ENCODE data around the gene HMGCS2.
"Not testable (repeated sequence)": the region's sequence is repeated elsewhere in the genome, so short reads cannot be mapped to it uniquely, and the experiment has no call there.

Gene HMGCS2

DNA sequence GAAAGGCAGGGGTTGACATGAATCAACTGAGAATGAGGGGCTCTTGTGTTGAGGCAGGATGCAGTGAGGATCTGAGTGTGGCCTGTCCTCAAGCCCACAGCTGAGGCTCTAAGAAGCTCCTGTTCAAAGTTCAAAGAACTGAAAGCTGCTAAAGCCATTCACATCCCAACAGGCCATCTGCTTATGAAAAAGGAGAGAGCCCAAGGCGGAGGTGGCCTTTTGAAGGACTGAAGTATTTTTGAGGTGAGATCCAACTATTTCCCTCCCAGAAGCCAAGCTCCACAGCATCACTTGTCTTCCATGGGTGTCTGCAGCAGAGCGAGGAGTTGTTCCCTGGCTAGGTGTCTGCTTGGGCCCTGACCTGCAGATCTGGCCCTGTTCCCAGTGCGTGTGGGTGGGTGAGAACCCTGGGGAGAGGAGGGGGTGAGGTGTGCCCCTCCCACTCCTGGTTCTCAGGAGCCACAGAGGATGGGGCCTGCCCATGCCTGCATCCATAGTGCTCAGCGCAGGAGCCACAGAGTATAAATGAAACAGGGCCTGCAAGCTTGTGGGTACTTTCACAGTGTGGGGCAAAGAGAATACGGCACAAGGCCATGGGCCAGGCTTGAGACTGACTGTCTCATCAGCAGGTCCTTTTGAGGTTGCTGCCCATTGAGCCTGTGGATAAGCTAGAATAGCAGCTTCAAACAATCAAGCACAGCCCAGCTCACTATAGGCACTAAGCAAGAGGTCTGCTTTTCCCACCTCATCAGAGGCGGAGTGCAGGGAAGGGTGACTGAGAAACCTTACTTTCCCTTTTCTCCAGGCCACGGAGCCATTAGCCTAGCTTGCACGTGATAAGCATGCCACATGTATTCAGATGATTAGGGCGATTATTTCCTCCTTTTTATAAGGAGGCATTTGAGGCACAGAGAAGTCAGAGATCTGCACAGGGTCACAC, 26.8 kb upstream of the HMGCS2 start:
- CTCF ChIA-PET: interaction anchor here (1.2 kb wide), 1 partner anchor 14 kb away, joined by 5 read pairs; no protein-coding TSS in a partner anchor
- POLR2A ChIA-PET: no interaction called here
- TF ChIP-seq LEF1 (IDR thresholded peaks at IDR 0.05; ENCODE audit: borderline replicate concordance) (no peak), ZNF384 (IDR thresholded peaks at IDR 0.05) (no peak), FOXA1 (IDR thresholded peaks at IDR 0.05) (no peak)
- TF ChIP-seq, protein P1, sequence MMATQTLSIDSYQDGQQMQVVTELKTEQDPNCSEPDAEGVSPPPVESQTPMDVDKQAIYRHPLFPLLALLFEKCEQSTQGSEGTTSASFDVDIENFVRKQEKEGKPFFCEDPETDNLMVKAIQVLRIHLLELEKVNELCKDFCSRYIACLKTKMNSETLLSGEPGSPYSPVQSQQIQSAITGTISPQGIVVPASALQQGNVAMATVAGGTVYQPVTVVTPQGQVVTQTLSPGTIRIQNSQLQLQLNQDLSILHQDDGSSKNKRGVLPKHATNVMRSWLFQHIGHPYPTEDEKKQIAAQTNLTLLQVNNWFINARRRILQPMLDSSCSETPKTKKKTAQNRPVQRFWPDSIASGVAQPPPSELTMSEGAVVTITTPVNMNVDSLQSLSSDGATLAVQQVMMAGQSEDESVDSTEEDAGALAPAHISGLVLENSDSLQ (IDR thresholded peaks at IDR 0.05): no peak
- DNase-seq (ENCODE audit: extremely low spot score): no peak

DNA sequence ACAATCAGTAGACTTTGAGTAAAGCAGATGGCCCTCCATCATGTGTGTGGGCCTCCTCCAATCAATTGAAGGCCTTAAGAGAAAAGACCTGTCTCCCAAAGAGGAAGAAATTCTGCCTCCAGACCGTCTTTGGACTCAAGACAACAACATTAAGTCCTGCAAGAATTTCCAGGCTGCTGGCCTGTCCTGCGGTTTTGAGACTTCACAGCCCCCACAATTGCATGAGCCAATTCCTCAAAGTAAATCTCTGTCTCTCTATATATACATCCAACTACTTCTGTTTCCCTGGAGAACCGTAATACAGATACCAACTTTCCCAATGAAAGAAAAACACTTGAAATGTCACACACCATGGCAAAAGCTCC, 26.2 kb upstream of the HMGCS2 start:
- no peak for DNase-seq (ENCODE audit: extremely low spot score)
- POLR2A ChIA-PET: no interaction called here
- TF ChIP-seq TARDBP (IDR thresholded peaks at IDR 0.05): no peak
- no peak for TF ChIP-seq SP1 (IDR thresholded peaks at IDR 0.05)
- no peak for TF ChIP-seq FOXA1 (IDR thresholded peaks at IDR 0.05)
- TF ChIP-seq FOXK2 (IDR thresholded peaks at IDR 0.05): no peak
- no peak for TF ChIP-seq SUZ12 (IDR thresholded peaks at IDR 0.05)
- no peak for TF ChIP-seq BHLHE40 (IDR thresholded peaks at IDR 0.05; ENCODE audit: borderline replicate concordance)
- no peak for TF ChIP-seq NFRKB (IDR thresholded peaks at IDR 0.05)
- no peak for TF ChIP-seq ARNT (IDR thresholded peaks at IDR 0.05)
- no peak for TF ChIP-seq ZNF384 (IDR thresholded peaks at IDR 0.05)
- TF ChIP-seq, protein P1 (IDR thresholded peaks at IDR 0.05): no peak
- no peak for TF ChIP-seq FOXM1 (IDR thresholded peaks at IDR 0.05; ENCODE audit: borderline replicate concordance)
- TF ChIP-seq LEF1 (IDR thresholded peaks at IDR 0.05; ENCODE audit: borderline replicate concordance): no peak
- no peak for TF ChIP-seq ELF4 (IDR thresholded peaks at IDR 0.05)
- no peak for TF ChIP-seq HDGF (IDR thresholded peaks at IDR 0.05; ENCODE audit: borderline replicate concordance)
- TF ChIP-seq L3MBTL2 (conservative IDR thresholded peaks at IDR 0.05): no peak
- TF ChIP-seq CTBP1 (IDR thresholded peaks at IDR 0.05; ENCODE audit: borderline replicate concordance): no peak
- CTCF ChIA-PET: interaction anchor here (1.2 kb wide), 1 partner anchor 14 kb away, joined by 5 read pairs; no protein-coding TSS in a partner anchor

DNA sequence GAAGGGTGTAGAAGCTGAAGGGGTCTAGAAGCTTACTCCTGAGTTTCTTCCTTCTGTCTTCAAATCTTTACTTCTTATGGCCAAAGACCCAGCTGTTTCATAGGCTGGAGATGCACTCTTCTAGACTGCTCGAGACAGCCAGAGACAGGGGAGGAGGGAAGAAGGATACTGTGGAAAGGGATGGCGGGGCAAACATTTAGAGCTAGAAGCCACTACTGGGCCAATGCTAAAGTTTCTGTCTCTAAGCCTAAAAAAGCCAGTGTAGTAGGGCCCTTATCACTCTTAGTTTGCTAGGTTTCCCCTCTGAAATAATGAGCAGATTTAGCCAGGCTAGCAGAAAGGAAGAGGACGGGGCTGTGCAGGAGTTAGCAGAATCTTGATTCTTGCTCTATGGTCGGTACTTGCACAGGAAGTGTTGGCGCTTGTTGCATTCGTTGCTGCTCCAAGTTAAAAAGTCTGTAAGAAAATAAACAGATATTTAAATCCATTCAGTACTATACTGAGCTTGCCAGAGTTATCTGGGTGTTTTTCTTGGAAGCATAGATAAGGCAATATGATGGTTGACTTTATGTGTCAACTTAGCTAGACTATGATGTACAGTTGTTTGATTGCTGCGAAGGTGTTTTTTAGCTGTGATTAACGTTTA, 25.6 kb upstream of the HMGCS2 start:
- CTCF ChIA-PET: interaction anchor here (1.2 kb wide), 1 partner anchor 15 kb away, joined by 5 read pairs; no protein-coding TSS in a partner anchor
- TF ChIP-seq TARDBP (IDR thresholded peaks at IDR 0.05) (no peak), HDGF (IDR thresholded peaks at IDR 0.05; ENCODE audit: borderline replicate concordance) (no peak), FOXK2 (IDR thresholded peaks at IDR 0.05) (no peak), SP1 (IDR thresholded peaks at IDR 0.05) (no peak), FOXM1 (IDR thresholded peaks at IDR 0.05; ENCODE audit: borderline replicate concordance) (no peak), L3MBTL2 (conservative IDR thresholded peaks at IDR 0.05) (no peak), FOXA1 (IDR thresholded peaks at IDR 0.05) (no peak), NFRKB (IDR thresholded peaks at IDR 0.05) (no peak), ARNT (IDR thresholded peaks at IDR 0.05) (no peak), ELF4 (IDR thresholded peaks at IDR 0.05) (no peak)
- TF ChIP-seq, protein P1 (IDR thresholded peaks at IDR 0.05): no peak
- POLR2A ChIA-PET: no interaction called here
- no peak for DNase-seq (ENCODE audit: extremely low spot score)

DNA sequence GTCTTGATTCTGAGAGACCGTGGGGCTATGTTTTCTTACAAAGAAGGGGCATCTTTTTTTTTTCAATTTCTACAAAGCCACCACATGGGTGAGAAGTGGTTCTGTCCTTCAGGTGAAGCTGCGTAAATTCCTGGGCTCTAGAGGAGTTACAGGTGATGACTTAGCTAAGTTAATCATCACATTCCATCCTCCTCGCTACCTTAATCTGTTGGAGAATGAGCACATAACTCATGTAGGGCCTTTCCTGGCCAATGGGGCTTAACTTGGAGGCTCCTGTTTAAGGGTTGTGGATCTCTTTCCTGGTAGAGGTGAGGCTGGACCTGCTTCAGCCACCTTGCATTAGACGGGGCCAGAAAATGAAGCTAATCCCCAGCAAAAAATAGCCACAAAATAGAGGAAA, 22.7 kb upstream of the HMGCS2 start:
- ChIA-PET CTCF (interaction anchor here (1.4 kb wide), 1 partner anchor 17 kb away, joined by 5 read pairs; no protein-coding TSS in a partner anchor), POLR2A (interaction anchor here (1.1 kb wide), 1 partner anchor 11 kb away, joined by 3 read pairs; no protein-coding TSS in a partner anchor)
- no peak for DNase-seq (ENCODE audit: extremely low spot score)
- TF ChIP-seq FOXM1 (IDR thresholded peaks at IDR 0.05; ENCODE audit: borderline replicate concordance) (no peak), ARNT (IDR thresholded peaks at IDR 0.05) (no peak), LEF1 (IDR thresholded peaks at IDR 0.05; ENCODE audit: borderline replicate concordance) (no peak)

DNA sequence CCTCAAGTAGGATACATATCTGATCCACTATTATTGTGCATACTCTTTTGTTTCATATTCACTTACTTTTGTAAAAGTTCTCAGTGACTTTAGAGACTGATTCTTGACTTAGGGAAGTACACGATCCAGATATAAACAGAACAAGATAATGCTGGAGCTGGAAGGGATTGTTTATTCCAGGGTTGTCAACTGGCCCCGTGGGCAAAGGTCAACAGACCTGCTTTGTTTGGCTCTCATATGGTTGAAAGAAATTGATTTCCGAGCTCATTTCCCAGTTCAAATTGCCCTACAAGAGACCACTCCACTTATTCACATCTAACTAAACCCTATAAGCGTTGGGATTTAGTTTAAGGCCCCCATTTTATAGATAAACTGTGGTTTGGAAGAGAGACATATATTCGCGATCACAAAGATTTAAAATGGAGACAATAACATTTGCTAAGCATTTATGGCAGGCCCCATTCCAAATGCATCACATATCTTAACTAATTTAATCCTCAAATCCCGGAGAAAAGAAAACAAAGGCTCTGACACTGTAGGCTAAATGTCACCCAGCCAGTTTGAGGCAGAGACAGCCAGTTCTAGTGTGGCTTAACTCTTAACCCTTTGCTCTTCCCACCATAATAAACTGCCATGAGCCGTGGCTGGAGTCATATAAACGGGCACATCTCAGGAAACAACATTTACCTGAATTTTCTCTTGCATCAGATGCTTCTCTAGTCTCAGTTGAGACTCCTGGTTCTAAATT, 21.9 kb upstream of the HMGCS2 start:
- DNase-seq (ENCODE audit: extremely low spot score): no peak
- TF ChIP-seq SUZ12 (IDR thresholded peaks at IDR 0.05): no peak
- TF ChIP-seq LEF1 (IDR thresholded peaks at IDR 0.05; ENCODE audit: borderline replicate concordance): no peak
- no peak for TF ChIP-seq L3MBTL2 (conservative IDR thresholded peaks at IDR 0.05)
- TF ChIP-seq ARNT (IDR thresholded peaks at IDR 0.05): no peak
- ChIA-PET CTCF (no interaction called here), POLR2A (no interaction called here)

DNA sequence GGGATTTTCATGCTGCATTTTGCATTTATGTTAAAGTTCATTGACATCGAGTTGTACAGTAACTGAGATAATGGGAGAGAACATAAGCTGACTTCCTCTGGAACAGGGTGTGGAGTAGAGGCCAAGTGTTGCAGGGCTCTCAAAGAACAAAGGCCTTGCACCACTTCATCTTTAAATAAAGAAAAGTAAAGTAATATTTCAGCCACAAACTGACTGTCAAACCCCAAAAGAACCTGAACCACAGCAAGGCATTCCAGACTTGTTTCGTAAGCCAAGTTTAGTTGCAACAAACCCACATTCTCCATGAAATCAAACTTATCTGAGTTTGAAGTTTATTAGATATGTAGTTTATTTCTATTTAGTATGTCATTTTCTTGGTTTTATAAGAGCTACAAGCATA, 19.1 kb upstream of the HMGCS2 start:
- DNase-seq (ENCODE audit: extremely low spot score): no peak
- CTCF ChIA-PET: interaction anchor here (0.9 kb wide), 1 partner anchor 21 kb away, joined by 3 read pairs; no protein-coding TSS in a partner anchor
- POLR2A ChIA-PET: no interaction called here
- TF ChIP-seq FOXM1 (IDR thresholded peaks at IDR 0.05; ENCODE audit: borderline replicate concordance) (no peak), LEF1 (IDR thresholded peaks at IDR 0.05; ENCODE audit: borderline replicate concordance) (no peak), FOXK2 (IDR thresholded peaks at IDR 0.05) (no peak), CTBP1 (IDR thresholded peaks at IDR 0.05; ENCODE audit: borderline replicate concordance) (no peak), ZNF384 (IDR thresholded peaks at IDR 0.05) (no peak), FOXA1 (IDR thresholded peaks at IDR 0.05) (no peak), BHLHE40 (IDR thresholded peaks at IDR 0.05; ENCODE audit: borderline replicate concordance) (no peak), TARDBP (IDR thresholded peaks at IDR 0.05) (no peak), NFRKB (IDR thresholded peaks at IDR 0.05) (no peak), ELF4 (IDR thresholded peaks at IDR 0.05) (no peak), SP1 (IDR thresholded peaks at IDR 0.05) (no peak), ARNT (IDR thresholded peaks at IDR 0.05) (no peak), SUZ12 (IDR thresholded peaks at IDR 0.05) (no peak), L3MBTL2 (conservative IDR thresholded peaks at IDR 0.05) (no peak), HDGF (IDR thresholded peaks at IDR 0.05; ENCODE audit: borderline replicate concordance) (no peak)
- TF ChIP-seq, protein P1 (IDR thresholded peaks at IDR 0.05): no peak

DNA sequence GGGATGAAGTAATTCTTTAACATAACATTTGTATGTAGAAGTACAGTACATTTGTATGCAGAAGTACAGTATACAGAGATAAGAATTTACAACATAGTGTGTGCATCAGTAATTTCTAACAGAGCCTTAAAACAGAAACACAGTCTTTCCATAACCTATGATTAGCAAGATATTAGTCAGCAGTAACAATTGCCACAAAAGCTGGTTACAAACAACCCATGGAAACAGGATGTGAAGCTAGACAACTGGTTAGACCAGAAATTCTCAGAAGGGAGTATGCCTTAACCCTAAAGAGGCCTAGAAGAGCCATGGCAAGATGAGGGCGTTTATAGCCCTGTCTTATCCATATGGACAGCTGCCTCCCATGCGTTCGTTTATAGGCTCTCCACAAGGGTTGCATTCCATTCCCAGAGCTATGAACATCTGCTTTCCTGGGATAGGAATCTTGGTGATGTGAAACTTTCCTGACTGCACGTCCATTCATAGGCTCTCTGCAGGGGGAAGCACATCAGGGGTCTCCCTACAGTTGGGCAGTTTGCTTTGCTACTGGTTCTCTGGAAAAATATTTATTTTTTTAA, 17.9 kb upstream of the HMGCS2 start:
- POLR2A ChIA-PET; DNase-seq (ENCODE audit: extremely low spot score): not testable (repeated sequence)
- CTCF ChIA-PET: interaction anchor here (0.7 kb wide), 1 partner anchor 921 kb away, joined by 3 read pairs; no protein-coding TSS in a partner anchor

DNA sequence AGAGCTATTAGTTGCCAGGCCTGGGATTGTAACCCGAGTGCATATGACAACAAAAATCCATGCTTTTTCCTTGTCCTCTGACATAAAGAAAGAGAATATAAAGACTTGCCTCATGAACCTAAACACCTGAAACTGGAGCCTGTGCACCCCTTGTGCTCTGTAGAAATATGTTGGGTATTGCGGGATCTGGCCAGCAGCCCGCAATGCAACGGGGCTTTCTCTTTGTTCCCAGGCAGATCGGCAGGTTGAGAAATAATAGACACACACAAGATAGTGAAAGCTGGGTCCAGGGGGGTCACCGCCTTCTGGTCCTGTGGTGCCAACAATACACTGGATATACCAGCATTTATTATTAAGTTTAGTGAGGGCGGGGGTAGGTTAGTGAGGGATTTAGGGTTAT, 17.3 kb upstream of the HMGCS2 start:
- CTCF ChIA-PET: interaction anchor here (0.6 kb wide), 1 partner anchor 42 kb away, joined by 3 read pairs; no protein-coding TSS in a partner anchor
- POLR2A ChIA-PET; DNase-seq (ENCODE audit: extremely low spot score): not testable (repeated sequence)
